ENCODE data around the gene MXD4. TPM values are rescaled to one million over a fixed set of nuclear protein-coding genes. Genes with fewer than 3 reads are reported as not detected.

Gene MXD4
- total and polyA plus RNA-seq, 9 of the 15 experiments (the other 6 are each of a cell fraction or from before 2014, with no cell fraction given): 0.06 to 13.5 (median 5.9) TPM

- TF ChIP-seq, protein P1, sequence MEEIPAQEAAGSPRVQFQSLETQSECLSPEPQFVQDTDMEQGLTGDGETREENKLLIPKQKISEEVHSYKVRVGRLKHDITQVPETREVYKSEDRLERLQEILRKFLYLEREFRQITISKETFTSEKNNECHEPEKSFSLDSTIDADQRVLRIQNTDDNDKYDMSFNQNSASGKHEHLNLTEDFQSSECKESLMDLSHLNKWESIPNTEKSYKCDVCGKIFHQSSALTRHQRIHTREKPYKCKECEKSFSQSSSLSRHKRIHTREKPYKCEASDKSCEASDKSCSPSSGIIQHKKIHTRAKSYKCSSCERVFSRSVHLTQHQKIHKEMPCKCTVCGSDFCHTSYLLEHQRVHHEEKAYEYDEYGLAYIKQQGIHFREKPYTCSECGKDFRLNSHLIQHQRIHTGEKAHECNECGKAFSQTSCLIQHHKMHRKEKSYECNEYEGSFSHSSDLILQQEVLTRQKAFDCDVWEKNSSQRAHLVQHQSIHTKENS (CRISPR knock-in tag; IDR thresholded peaks at IDR 0.05): no peak
- TF ChIP-seq ASH1L (IDR thresholded peaks at IDR 0.05; ENCODE audit: borderline replicate concordance, low read depth, partially characterized antibody) (peak; percentile 83), KLF16 (IDR thresholded peaks at IDR 0.05) (no peak), SNRNP70 (optimal IDR thresholded peaks at IDR 0.05; ENCODE audit: low read depth, low read length) (no peak), ETS2 (tag; IDR thresholded peaks at IDR 0.05; ENCODE audit: borderline replicate concordance, poor library complexity, severe bottlenecking) (no peak), TAL1 (IDR thresholded peaks at IDR 0.05) (no peak), RREB1 (CRISPR knock-in tag; IDR thresholded peaks at IDR 0.05) (no peak), NR2C2 (CRISPR knock-in tag; IDR thresholded peaks at IDR 0.05) (peak; percentile 75), NR2C2 (tag; IDR thresholded peaks at IDR 0.05) (no peak), DACH1 (IDR thresholded peaks at IDR 0.05; ENCODE audit: partially characterized antibody) (no peak), DPF2 (IDR thresholded peaks at IDR 0.05) (no peak), SAFB (IDR thresholded peaks at IDR 0.05; ENCODE audit: borderline replicate concordance, low read depth, low read length) (no peak), FOXK1 (CRISPR knock-in tag; IDR thresholded peaks at IDR 0.05; ENCODE audit: borderline replicate concordance) (no peak), NR2F6 (CRISPR knock-in tag; IDR thresholded peaks at IDR 0.05) (no peak), GMEB1 (CRISPR knock-in tag; IDR thresholded peaks at IDR 0.05) (peak; percentile 87)
- TF ChIP-seq, protein P2, sequence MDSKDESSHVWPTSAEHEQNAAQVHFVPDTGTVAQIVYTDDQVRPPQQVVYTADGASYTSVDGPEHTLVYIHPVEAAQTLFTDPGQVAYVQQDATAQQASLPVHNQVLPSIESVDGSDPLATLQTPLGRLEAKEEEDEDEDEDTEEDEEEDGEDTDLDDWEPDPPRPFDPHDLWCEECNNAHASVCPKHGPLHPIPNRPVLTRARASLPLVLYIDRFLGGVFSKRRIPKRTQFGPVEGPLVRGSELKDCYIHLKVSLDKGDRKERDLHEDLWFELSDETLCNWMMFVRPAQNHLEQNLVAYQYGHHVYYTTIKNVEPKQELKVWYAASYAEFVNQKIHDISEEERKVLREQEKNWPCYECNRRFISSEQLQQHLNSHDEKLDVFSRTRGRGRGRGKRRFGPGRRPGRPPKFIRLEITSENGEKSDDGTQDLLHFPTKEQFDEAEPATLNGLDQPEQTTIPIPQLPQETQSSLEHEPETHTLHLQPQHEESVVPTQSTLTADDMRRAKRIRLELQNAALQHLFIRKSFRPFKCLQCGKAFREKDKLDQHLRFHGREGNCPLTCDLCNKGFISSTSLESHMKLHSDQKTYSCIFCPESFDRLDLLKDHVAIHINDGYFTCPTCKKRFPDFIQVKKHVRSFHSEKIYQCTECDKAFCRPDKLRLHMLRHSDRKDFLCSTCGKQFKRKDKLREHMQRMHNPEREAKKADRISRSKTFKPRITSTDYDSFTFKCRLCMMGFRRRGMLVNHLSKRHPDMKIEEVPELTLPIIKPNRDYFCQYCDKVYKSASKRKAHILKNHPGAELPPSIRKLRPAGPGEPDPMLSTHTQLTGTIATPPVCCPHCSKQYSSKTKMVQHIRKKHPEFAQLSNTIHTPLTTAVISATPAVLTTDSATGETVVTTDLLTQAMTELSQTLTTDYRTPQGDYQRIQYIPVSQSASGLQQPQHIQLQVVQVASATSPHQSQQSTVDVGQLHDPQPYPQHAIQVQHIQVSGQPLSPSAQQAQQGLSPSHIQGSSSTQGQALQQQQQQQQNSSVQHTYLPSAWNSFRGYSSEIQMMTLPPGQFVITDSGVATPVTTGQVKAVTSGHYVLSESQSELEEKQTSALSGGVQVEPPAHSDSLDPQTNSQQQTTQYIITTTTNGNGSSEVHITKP (IDR thresholded peaks at IDR 0.05; ENCODE audit: partially characterized antibody): no peak
These were observed 435 bp upstream of the MXD4 start (continued) for GRCh38 chr4:2262145-2262943.

Data from K562 (cell line).